K562 (cell line): Measurements from ENCODE around the gene TBR1. TPM values are rescaled to one million over a fixed set of nuclear protein-coding genes. Genes with fewer than 3 reads are reported as not detected.

Experiments used
- ATAC-seq: fragments of 200-7000 bp; cut with Tn5 transposase; 3 replicates; pipeline ENCODE4 v1.9.1; 2020; ENCODE audit warnings: moderate library complexity
- BruUV-seq: library from RNA; stranded (reverse); fragments of 400-500 nt; replicated peaks from 2 replicates; lab custom pipeline; 2021; lab: Mats Ljungman, UMichigan
- CTCF ChIA-PET: fragments of 300-600 bp; formaldehyde crosslinking; extraction: SDS; loops from one replicate; lab custom pipeline; 2021; ENCODE audit warnings: low intra/inter-chr PET ratio; lab: Yijun Ruan, JAX
- POLR2A ChIA-PET: fragments of 300-600, 350-650 bp; sonication (Branson Sonifier 250); formaldehyde crosslinking; extraction: SDS; loops from one replicate; lab custom pipeline; 2021; ENCODE audit warnings: antibody characterized with exemption, inconsistent platforms; lab: Yijun Ruan, JAX
- DNase-seq, 4 experiments: peaks; one replicate each; pipeline versions ENCODE4 v3.0.0 to v3.0.0-alpha.2; 2011 to 2018; ENCODE audit warnings: low spot score in 3 of 4, mixed read lengths in 3 of 4; ENCODE audit errors: extremely low read depth in 1 of 4
- FAIRE-seq: peaks from 2 replicates; lab custom pipeline; 2011; peaks lifted over from hg19 to GRCh38; lab: Jason Lieb, UNC
- H2AFZ ChIP-seq: 2 replicates; pipeline ENCODE4 v1.6.0; 2011; ENCODE audit warnings: low read depth, low read length, control low read depth, inconsistent platforms
- H3K27ac ChIP-seq: fragments of 200-600 bp; 3 replicates; pipeline ENCODE4 v1.8.0; 2011; ENCODE audit warnings: low read depth, mild to moderate bottlenecking, control low read depth, inconsistent platforms, low read length, moderate library complexity, mixed read lengths; ENCODE audit errors: extremely low read depth
- H3K27me3 ChIP-seq, 2 experiments: fragments of 300-600 bp in 1 of 2; 2 replicates in 1 of 2; 3 replicates in 1 of 2; pipeline versions ENCODE4 v1.6.0 to v1.8.0; 2011; ENCODE audit warnings: inconsistent platforms in 2 of 2, low read length in 2 of 2, mild to moderate bottlenecking in 1 of 2, mixed read lengths in 1 of 2, moderate library complexity in 1 of 2; ENCODE audit not compliant: control insufficient read depth in 2 of 2, insufficient read depth in 2 of 2
- H3K36me3 ChIP-seq: fragments of 300-600 bp; 3 replicates; pipeline ENCODE4 v1.8.0; 2011; ENCODE audit warnings: mild to moderate bottlenecking, low read length, inconsistent platforms; ENCODE audit not compliant: control insufficient read depth, insufficient read depth
- H3K4me1 ChIP-seq, 2 experiments: fragments of 200-600 bp in 1 of 2; replicated peaks in 1 of 2; 2 replicates in 1 of 2; 3 replicates in 1 of 2; pipeline versions ENCODE4 v1.5.1 to v1.8.0; 2011; ENCODE audit warnings: inconsistent platforms in 2 of 2, low read length in 2 of 2, mild to moderate bottlenecking in 1 of 2, mixed read lengths in 1 of 2, moderate library complexity in 1 of 2; ENCODE audit not compliant: control insufficient read depth in 2 of 2, insufficient read depth in 2 of 2
- H3K4me2 ChIP-seq: 2 replicates; pipeline ENCODE4 v1.6.1; 2011; ENCODE audit warnings: low read length, control low read depth, inconsistent platforms, mixed read lengths; ENCODE audit not compliant: insufficient read depth
- H3K4me3 ChIP-seq: fragments of 200-600 bp; sonication (generic), shearing (Covaris generic); 2 replicates; pipeline ENCODE4 v1.5.1; 2016; ENCODE audit warnings: control low read depth, inconsistent platforms
- H3K79me2 ChIP-seq: fragments of 200-600 bp; 3 replicates; pipeline ENCODE4 v1.8.0; 2011; ENCODE audit warnings: low read length, inconsistent platforms; ENCODE audit not compliant: control insufficient read depth, insufficient read depth
- H3K9ac ChIP-seq, 2 experiments: 2 replicates each; pipeline versions ENCODE4 v1.6.0 to v1.6.1; 2011; ENCODE audit warnings: low read depth in 2 of 2, low read length in 2 of 2, control low read depth in 1 of 2, inconsistent platforms in 1 of 2, mild to moderate bottlenecking in 1 of 2, mixed read lengths in 1 of 2; ENCODE audit not compliant: insufficient read depth in 1 of 2
- H3K9me1 ChIP-seq: one replicate; pipeline ENCODE4 v1.6.0; 2011; ENCODE audit warnings: inconsistent platforms, mild to moderate bottlenecking, low read length, moderate library complexity; ENCODE audit not compliant: control insufficient read depth, insufficient read depth
- H3K9me3 ChIP-seq: replicated peaks from 2 replicates; pipeline ENCODE4 v1.5.1; 2011; ENCODE audit warnings: low read depth, low read length, inconsistent platforms; ENCODE audit not compliant: control insufficient read depth, insufficient read depth
- H4K20me1 ChIP-seq: replicated peaks from 2 replicates; pipeline ENCODE4 v1.6.1; 2011; ENCODE audit warnings: low read length, inconsistent platforms, mixed read lengths; ENCODE audit not compliant: control insufficient read depth, insufficient read depth
- BRCA1 ChIP-seq, 2 experiments: fragments of 450-650 bp in 1 of 2; sonication (generic) in 1 of 2; formaldehyde crosslinking in 1 of 2; IDR thresholded peaks; 2 replicates each; pipeline versions ENCODE4 v1.5.0 to v1.6.1; 2017 to 2020; ENCODE audit warnings: mild to moderate bottlenecking in 1 of 2, missing genetic modification reagents in 1 of 2
- CREBBP ChIP-seq: IDR thresholded peaks from one replicate; pipeline ENCODE4 v1.6.1; 2012; ENCODE audit warnings: low read depth, mild to moderate bottlenecking, control low read depth, inconsistent platforms, low read length
- HDAC8 ChIP-seq: fragments of 450-650 bp; IDR thresholded peaks from 2 replicates; pipeline ENCODE4 v1.6.1; 2016; ENCODE audit warnings: mild to moderate bottlenecking, missing genetic modification characterization, moderate library complexity, missing compliant biosample characterization
- NFIC ChIP-seq: fragments of 450-650 bp; IDR thresholded peaks from 2 replicates; pipeline ENCODE4 v1.6.1; 2017; ENCODE audit warnings: mild to moderate bottlenecking, inconsistent platforms
- PHF8 ChIP-seq: fragments of 200-600 bp; sonication (generic); IDR thresholded peaks from 2 replicates; pipeline ENCODE4 v1.6.1; 2012; ENCODE audit warnings: mixed run types, mild to moderate bottlenecking, inconsistent platforms, low read length, moderate library complexity, borderline replicate concordance
- SNIP1 ChIP-seq: fragments of 450-650 bp; IDR thresholded peaks from 2 replicates; pipeline ENCODE4 v1.7.1; 2017; ENCODE audit warnings: low read depth, mild to moderate bottlenecking
- ZNF197 ChIP-seq: fragments of 200-800 bp; sonication (Bioruptor generic); IDR thresholded peaks from 2 replicates; pipeline ENCODE4 v1.6.1; 2016; ENCODE audit warnings: low read depth, missing genetic modification characterization, missing compliant biosample characterization
- ZNF263 ChIP-seq: sonication (generic); formaldehyde crosslinking; IDR thresholded peaks from 2 replicates; pipeline ENCODE4 v1.8.0; 2022; ENCODE audit warnings: mild to moderate bottlenecking, missing genetic modification reagents, borderline replicate concordance
- ZNF324 ChIP-seq: fragments of 250-450 bp; sonication (Bioruptor Pico); IDR thresholded peaks from 2 replicates; pipeline ENCODE4 v1.4.0; 2020; ENCODE audit warnings: mild to moderate bottlenecking
- ZNF699 ChIP-seq: fragments of 250-450 bp; sonication (Bioruptor Pico); IDR thresholded peaks from 2 replicates; pipeline ENCODE4 v1.8.0; 2021; ENCODE audit warnings: mild to moderate bottlenecking, moderate library complexity; ENCODE audit not compliant: insufficient replicate concordance
- WGBS: fragments of 100-300 bp; shearing (Covaris generic); methylation state at CpG from one replicate; pipeline ENCODE4 v1.1.6; 2016; ENCODE audit warnings: low coverage, mixed read lengths; ENCODE audit not compliant: insufficient coverage; ENCODE audit errors: missing lambda C conversion rate; 5-methylcytosine and 5-hydroxymethylcytosine counted together
- in situ Hi-C: fragments of 300-500 bp; cut with MboI; formaldehyde crosslinking; loops from 4 replicates; pipeline ENCODE4 v1.15.0; 2018; ENCODE audit warnings: inconsistent platforms, mixed read lengths
- intact Hi-C: fragments of 100-400 bp; cut with micrococcal nuclease; formaldehyde crosslinking; loops from 2 replicates; pipeline ENCODE4 v1.14.2; 2022
- polyA plus RNA-seq, 8 experiments: library from polyadenylated mRNA; depleted of rRNA in 4 of 8; stranded (reverse) in 5 of 8; unstranded in 3 of 8; fragments of >200 nt; fragmentation: Nextera tagmentation in 2 of 8; fragmentation: Illumina TruSeq in 1 of 8; extraction: Ambion mirVana in 2 of 8; extraction: Trizol in 1 of 8; gene quantifications; 2 replicates each; pipeline versions ENCODE4 v1.2.1 to v1.2.3, GENCODE V29; 2011 to 2014; ENCODE audit warnings: inconsistent platforms in 1 of 8, missing spikeins in 1 of 8
- total RNA-seq, 7 experiments: library from RNA; depleted of rRNA in 6 of 7; stranded (reverse); fragments of >200 nt in 6 of 7; fragmentation: Illumina TruSeq in 2 of 7; extraction: Trizol in 2 of 7; gene quantifications; 2 replicates each; pipeline versions ENCODE4 v1.2.1 to v1.2.3, GENCODE V29; 2011 to 2021; ENCODE audit warnings: low replicate concordance in 1 of 7
- TF ChIP-seq, protein P1 (sequence below): fragments of 450-650 bp; formaldehyde crosslinking; IDR thresholded peaks from 2 replicates; pipeline ENCODE4 v1.4.0; 2020; ENCODE audit warnings: mild to moderate bottlenecking
- TF ChIP-seq, protein P2 (sequence below): sonication (generic); formaldehyde crosslinking; IDR thresholded peaks from 2 replicates; pipeline ENCODE4 v1.8.0; 2022; ENCODE audit warnings: mild to moderate bottlenecking, missing genetic modification reagents, borderline replicate concordance

The TBR1 gene
- total and polyA plus RNA-seq, 9 of the 15 experiments (the other 6 are each of a cell fraction or from before 2014, with no cell fraction given), result 0.01 to 0.09 TPM; not detected in 7

GRCh38 chr2:161386228-161386824 is 29.8 kb upstream of the TBR1 start:
- no peak overlapping the region for H3K9ac ChIP-seq
- no peaks in the 10 kb centered on the region for H3K9me3 ChIP-seq
- WGBS, result 92% methylated on average over 2 of the region's 2 CpGs
- H3K4me1 ChIP-seq, result no peaks in the 10 kb centered on the region
- intact Hi-C loops, result no loop called here
- no peaks in the 10 kb centered on the region for H3K27me3 ChIP-seq
- POLR2A ChIA-PET, result no interaction called here
- ATAC-seq (no peak), DNase-seq (no peak)
- CTCF ChIA-PET, result no interaction called here
- peaks cover 63% of the 10 kb centered on the region for H3K36me3 ChIP-seq
- no peaks in the 10 kb centered on the region for H3K9me1 ChIP-seq
- no peak for TF ChIP-seq PHF8
- TF ChIP-seq, protein P1, sequence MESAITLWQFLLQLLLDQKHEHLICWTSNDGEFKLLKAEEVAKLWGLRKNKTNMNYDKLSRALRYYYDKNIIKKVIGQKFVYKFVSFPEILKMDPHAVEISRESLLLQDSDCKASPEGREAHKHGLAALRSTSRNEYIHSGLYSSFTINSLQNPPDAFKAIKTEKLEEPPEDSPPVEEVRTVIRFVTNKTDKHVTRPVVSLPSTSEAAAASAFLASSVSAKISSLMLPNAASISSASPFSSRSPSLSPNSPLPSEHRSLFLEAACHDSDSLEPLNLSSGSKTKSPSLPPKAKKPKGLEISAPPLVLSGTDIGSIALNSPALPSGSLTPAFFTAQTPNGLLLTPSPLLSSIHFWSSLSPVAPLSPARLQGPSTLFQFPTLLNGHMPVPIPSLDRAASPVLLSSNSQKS, result no peak
- no peak for TF ChIP-seq ZNF699 (CRISPR knock-in tag)
- no peak for TF ChIP-seq ZNF263 (CRISPR knock-in tag)
- no peak for TF ChIP-seq NFIC
- TF ChIP-seq ZNF197 (CRISPR knock-in tag), result no peak
- TF ChIP-seq HDAC8, result no peak
- no peak for TF ChIP-seq CREBBP
- no peak for TF ChIP-seq SNIP1
- no peak for TF ChIP-seq ZNF324 (CRISPR knock-in tag)
- no peak for TF ChIP-seq BRCA1 (IDR thresholded peaks at IDR 0.05)
- TF ChIP-seq BRCA1 (CRISPR knock-in tag; IDR thresholded peaks at IDR 0.05), result no peak
- TF ChIP-seq, protein P2, sequence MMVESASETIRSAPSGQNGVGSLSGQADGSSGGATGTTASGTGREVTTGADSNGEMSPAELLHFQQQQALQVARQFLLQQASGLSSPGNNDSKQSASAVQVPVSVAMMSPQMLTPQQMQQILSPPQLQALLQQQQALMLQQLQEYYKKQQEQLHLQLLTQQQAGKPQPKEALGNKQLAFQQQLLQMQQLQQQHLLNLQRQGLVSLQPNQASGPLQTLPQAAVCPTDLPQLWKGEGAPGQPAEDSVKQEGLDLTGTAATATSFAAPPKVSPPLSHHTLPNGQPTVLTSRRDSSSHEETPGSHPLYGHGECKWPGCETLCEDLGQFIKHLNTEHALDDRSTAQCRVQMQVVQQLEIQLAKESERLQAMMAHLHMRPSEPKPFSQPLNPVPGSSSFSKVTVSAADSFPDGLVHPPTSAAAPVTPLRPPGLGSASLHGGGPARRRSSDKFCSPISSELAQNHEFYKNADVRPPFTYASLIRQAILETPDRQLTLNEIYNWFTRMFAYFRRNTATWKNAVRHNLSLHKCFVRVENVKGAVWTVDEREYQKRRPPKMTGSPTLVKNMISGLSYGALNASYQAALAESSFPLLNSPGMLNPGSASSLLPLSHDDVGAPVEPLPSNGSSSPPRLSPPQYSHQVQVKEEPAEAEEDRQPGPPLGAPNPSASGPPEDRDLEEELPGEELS (CRISPR knock-in tag), result no peak
- TF ChIP-seq, all 486 proteins: peak for 0
- Histone ChIP-seq H3K4me3 (no peak overlapping the region), H3K27ac (no peak overlapping the region), H3K4me2 (no peak overlapping the region), H2AFZ (no peak overlapping the region), H4K20me1 (no peaks in the 10 kb centered on the region), H3K79me2 (no peaks in the 10 kb centered on the region; the same call in 2 of the 3 replicates)
- in situ Hi-C loops, result no loop called here
- no TSS peak for BruUV-seq
- FAIRE-seq, result no peak
